Measurements from ENCODE around the gene SETBP1.

- TF ChIP-seq CTCF (IDR thresholded peaks at IDR 0.05) (no peak), POLR2AphosphoS5 (IDR thresholded peaks at IDR 0.05; ENCODE audit: low read depth, low read length) (no peak), SIN3A (IDR thresholded peaks at IDR 0.05; ENCODE audit: borderline replicate concordance, insufficient read depth, low read depth, low read length) (no peak), REST (IDR thresholded peaks at IDR 0.05; ENCODE audit: insufficient read depth in 1 of 2, low read depth in 2 of 2, low read length in 1 of 2) (no peak)
Observed at GRCh38 chr18:44893045-44893706, 212.5 kb downstream of the SETBP1 start.
